SU-DHL-6 (cell line): ENCODE data around the gene APOBEC3G.

Source experiments
- CTCF ChIP-seq: fragments of 200-600 bp; sonication (generic); IDR thresholded peaks from one replicate; pipeline ENCODE4 v1.5.1; 2017; ENCODE audit warnings: antibody characterized with exemption, mild to moderate bottlenecking, low read length, moderate library complexity; ENCODE audit not compliant: insufficient read depth, poor library complexity, severe bottlenecking
- EZH2phosphoT487 ChIP-seq: fragments of 200-600 bp; sonication (generic), shearing (Covaris generic); conservative IDR thresholded peaks from 2 replicates; pipeline ENCODE4 v1.6.1; 2018; ENCODE audit warnings: mild to moderate bottlenecking, antibody characterized with exemption, low read length, moderate library complexity, mixed read lengths

GRCh38 chr22:39055658-39056057, 21.4 kb upstream of the APOBEC3G start:
- TF ChIP-seq CTCF (no peak), EZH2phosphoT487 (no peak)
